ENCODE data around the gene PNLIPRP2.

The PNLIPRP2 gene

DNA sequence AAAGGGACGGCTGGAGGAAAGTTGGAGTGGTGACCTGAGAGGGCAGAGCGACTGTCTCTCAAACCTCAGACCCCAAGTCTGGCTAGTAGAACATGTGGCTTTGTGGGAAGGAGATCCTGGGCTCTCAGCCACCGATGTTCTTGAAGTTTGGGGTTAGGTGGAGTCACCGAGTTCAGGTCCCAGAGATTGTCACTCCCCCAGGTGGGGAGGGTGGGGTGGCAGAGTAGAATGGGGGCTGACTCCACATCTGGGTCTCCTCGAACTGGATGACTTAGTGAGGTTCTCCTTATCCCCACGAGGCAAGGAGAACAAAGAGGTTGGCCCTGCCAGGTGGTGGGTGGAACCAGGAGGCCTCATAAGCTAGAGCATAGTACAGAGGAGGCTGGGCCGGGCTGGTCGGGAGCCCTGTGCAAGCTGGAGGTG is 14.7 kb upstream of the PNLIPRP2 start:
- no peak overlapping the region for H3K4me3 ChIP-seq (ENCODE audit: low read depth, low read length)

GRCh38 chr10:116607336-116607735 is 13.4 kb upstream of the PNLIPRP2 start:
- Histone ChIP-seq H3K36me3 (ENCODE audit: control insufficient read depth, insufficient read depth, low read length) (no peaks in the 10 kb centered on the region), H3K4me3 (ENCODE audit: low read depth, low read length) (no peak overlapping the region), H2AFZ (no peak overlapping the region)

More for the DNA sequence above, 14.7 kb upstream of the PNLIPRP2 start:
- Histone ChIP-seq H3K9me3 (ENCODE audit: control insufficient read depth, low read length) (no peaks in the 10 kb centered on the region), H2AFZ (no peak overlapping the region), H3K79me2 (no peaks in the 10 kb centered on the region), H3K9ac (no peak overlapping the region), H3K4me1 (no peaks in the 10 kb centered on the region), H3K27ac (no peak overlapping the region), H3K27me3 (ENCODE audit: control insufficient read depth, insufficient read depth, low read length) (no peaks in the 10 kb centered on the region), H3K4me2 (ENCODE audit: low read length) (no peak overlapping the region), H3K36me3 (ENCODE audit: control insufficient read depth, insufficient read depth, low read length) (no peaks in the 10 kb centered on the region)
- TF ChIP-seq, protein P1, sequence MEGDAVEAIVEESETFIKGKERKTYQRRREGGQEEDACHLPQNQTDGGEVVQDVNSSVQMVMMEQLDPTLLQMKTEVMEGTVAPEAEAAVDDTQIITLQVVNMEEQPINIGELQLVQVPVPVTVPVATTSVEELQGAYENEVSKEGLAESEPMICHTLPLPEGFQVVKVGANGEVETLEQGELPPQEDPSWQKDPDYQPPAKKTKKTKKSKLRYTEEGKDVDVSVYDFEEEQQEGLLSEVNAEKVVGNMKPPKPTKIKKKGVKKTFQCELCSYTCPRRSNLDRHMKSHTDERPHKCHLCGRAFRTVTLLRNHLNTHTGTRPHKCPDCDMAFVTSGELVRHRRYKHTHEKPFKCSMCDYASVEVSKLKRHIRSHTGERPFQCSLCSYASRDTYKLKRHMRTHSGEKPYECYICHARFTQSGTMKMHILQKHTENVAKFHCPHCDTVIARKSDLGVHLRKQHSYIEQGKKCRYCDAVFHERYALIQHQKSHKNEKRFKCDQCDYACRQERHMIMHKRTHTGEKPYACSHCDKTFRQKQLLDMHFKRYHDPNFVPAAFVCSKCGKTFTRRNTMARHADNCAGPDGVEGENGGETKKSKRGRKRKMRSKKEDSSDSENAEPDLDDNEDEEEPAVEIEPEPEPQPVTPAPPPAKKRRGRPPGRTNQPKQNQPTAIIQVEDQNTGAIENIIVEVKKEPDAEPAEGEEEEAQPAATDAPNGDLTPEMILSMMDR (IDR thresholded peaks at IDR 0.05): no peak

GRCh38 chr10:116608686-116609594 is 11.8 kb upstream of the PNLIPRP2 start:
- H3K27me3 ChIP-seq (ENCODE audit: control insufficient read depth, insufficient read depth, low read length): no peaks in the 10 kb centered on the region
- peak overlapping the region; percentile 87 for H2AFZ ChIP-seq

More at GRCh38 chr10:116607336-116607735, 13.4 kb upstream of the PNLIPRP2 start:
- Histone ChIP-seq H3K27ac (no peak overlapping the region), H3K27me3 (ENCODE audit: control insufficient read depth, insufficient read depth, low read length) (no peaks in the 10 kb centered on the region), H3K9ac (no peak overlapping the region), H3K4me2 (ENCODE audit: low read length) (no peak overlapping the region), H3K79me2 (no peaks in the 10 kb centered on the region), H3K4me1 (no peaks in the 10 kb centered on the region), H3K9me3 (ENCODE audit: control insufficient read depth, low read length) (no peaks in the 10 kb centered on the region)
- TF ChIP-seq, protein P1 (IDR thresholded peaks at IDR 0.05): no peak

DNA sequence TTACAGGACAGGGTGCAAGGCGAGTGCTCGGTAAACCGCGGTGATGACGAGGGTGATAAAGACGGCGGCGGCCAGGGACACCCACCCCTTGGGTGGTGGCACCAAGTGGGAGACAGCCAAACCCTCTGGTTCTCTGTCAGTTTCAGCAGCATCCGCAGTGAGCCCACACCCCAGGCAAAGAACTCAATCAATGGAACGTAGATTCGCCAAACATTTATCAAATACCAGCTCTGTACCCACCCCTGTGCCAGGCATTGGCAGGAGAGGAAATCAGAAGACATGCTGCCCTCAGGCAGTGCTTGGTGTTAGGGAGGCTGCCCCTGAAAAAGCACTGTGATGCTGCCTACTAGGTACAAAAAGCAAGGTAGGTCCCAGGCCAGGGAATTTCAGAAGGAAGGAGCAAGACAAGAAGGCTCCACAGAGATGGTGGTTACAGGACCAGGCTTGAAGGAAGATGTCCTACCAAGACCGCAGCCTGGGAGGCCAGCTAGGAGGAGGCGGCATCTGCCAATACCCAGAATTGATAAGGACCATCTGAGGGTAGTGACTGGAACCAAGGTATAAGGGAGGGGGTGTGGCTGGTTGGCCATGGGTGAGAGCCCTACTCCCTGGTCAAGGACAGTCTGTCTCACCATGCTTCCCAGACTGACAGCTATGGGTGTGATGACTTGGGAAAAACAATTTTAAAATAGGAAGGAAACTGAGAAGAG is 10.2 kb upstream of the PNLIPRP2 start:
- Histone ChIP-seq H3K79me2 (no peaks in the 10 kb centered on the region), H3K9ac (no peak overlapping the region), H3K4me2 (ENCODE audit: low read length) (no peak overlapping the region), H3K9me3 (ENCODE audit: control insufficient read depth, low read length) (no peaks in the 10 kb centered on the region), H3K4me3 (ENCODE audit: low read depth, low read length) (no peak overlapping the region), H3K36me3 (ENCODE audit: control insufficient read depth, insufficient read depth, low read length) (no peaks in the 10 kb centered on the region), H2AFZ (no peak overlapping the region), H3K27me3 (ENCODE audit: control insufficient read depth, insufficient read depth, low read length) (no peaks in the 10 kb centered on the region), H3K27ac (no peak overlapping the region), H3K4me1 (no peaks in the 10 kb centered on the region)
- TF ChIP-seq, protein P1 (IDR thresholded peaks at IDR 0.05): no peak

More at GRCh38 chr10:116608686-116609594, 11.8 kb upstream of the PNLIPRP2 start:
- Histone ChIP-seq H3K9ac (no peak overlapping the region), H3K4me3 (ENCODE audit: low read depth, low read length) (peak overlapping the region; percentile 35), H3K36me3 (ENCODE audit: control insufficient read depth, insufficient read depth, low read length) (no peaks in the 10 kb centered on the region), H3K4me2 (ENCODE audit: low read length) (peak overlapping the region; percentile 59), H3K9me3 (ENCODE audit: control insufficient read depth, low read length) (no peaks in the 10 kb centered on the region), H3K79me2 (no peaks in the 10 kb centered on the region), H3K4me1 (no peaks in the 10 kb centered on the region), H3K27ac (no peak overlapping the region)
- TF ChIP-seq, protein P1 (IDR thresholded peaks at IDR 0.05): no peak

Data from parathyroid adenoma (tissue), 2 donors.